Measurements from ENCODE around the gene PSME2. TPM values are rescaled to one million over a fixed set of nuclear protein-coding genes. Genes with fewer than 3 reads are reported as not detected.

PSME2 gene
- total and polyA plus RNA-seq, 9 of the 15 experiments (the other 6 are each of a cell fraction or from before 2014, with no cell fraction given), result 111 to 579 (median 159) TPM

DNA sequence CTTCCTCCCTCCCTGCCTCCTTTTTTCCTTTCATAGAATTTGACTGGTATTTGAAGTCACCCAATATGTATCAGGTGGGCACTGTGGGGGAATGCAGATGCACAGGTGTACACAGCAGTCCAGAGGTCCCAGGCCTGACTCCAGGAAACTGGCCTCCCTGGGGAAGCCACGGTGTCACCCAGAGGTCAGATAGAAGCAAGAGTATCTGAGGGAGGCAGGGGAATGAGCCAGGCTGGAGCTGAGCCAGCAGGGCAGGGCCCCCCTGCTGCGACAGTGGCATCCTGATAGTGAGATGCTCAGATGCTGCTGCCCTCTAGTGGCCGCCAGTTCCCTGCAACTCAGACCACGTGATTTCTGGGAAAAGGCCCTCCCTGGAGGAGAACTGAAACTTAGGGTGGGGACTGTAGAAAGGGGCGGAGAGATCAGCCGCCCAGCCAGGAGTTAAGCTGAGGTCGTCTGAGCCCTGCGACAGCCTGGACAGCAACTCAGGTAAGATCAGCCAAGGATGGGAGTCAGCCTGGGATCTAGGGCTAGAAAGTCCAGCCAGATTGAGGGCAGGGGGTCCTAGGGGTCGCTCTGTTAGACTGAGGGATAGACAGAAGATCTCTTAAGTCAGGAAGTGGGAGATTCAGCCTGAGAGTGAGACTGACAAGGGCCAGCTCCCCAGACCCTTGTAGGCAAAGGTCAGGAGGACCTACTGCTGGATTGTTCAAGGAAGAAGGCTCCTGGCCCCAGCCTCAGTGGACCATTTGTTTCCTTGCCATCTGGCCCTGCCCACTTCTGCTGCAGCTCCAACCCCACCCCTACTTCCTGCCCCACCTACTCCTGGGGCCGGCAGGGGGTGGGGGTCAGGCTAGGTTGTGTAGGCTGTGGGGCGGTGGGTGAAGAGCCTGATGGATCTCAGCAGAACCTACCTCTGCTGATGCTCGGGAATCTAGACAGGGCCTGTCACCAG, 14.7 kb upstream of the PSME2 start, which contains the start of gene IRF9 (continued):
- no peak for TF ChIP-seq EZH2 (IDR thresholded peaks at IDR 0.05; ENCODE audit: borderline replicate concordance, low read depth, low read length)
- peak; percentile 73 for TF ChIP-seq POLR2A (conservative IDR thresholded peaks at IDR 0.05)
- peak; percentile 57 for TF ChIP-seq ARID1B (IDR thresholded peaks at IDR 0.05)
- TF ChIP-seq PHB (CRISPR knock-in tag; IDR thresholded peaks at IDR 0.05), result no peak
- TF ChIP-seq TOE1 (IDR thresholded peaks at IDR 0.05; ENCODE audit: borderline replicate concordance), result peak; percentile 97
- no peak for TF ChIP-seq TOE1 (CRISPR knock-in tag; IDR thresholded peaks at IDR 0.05; ENCODE audit: borderline replicate concordance, low read depth)
- no peak for TF ChIP-seq MTA1 (IDR thresholded peaks at IDR 0.05; ENCODE audit: borderline replicate concordance)
- TF ChIP-seq POLR2AphosphoS2 (IDR thresholded peaks at IDR 0.05; ENCODE audit: low read length), result peak; percentile 85
- TF ChIP-seq RAD21 (CRISPR knock-in tag; conservative IDR thresholded peaks at IDR 0.05 in 1 of 2, IDR thresholded peaks at IDR 0.05 in 1 of 2), result peak; percentile 67
- TF ChIP-seq, protein P1, sequence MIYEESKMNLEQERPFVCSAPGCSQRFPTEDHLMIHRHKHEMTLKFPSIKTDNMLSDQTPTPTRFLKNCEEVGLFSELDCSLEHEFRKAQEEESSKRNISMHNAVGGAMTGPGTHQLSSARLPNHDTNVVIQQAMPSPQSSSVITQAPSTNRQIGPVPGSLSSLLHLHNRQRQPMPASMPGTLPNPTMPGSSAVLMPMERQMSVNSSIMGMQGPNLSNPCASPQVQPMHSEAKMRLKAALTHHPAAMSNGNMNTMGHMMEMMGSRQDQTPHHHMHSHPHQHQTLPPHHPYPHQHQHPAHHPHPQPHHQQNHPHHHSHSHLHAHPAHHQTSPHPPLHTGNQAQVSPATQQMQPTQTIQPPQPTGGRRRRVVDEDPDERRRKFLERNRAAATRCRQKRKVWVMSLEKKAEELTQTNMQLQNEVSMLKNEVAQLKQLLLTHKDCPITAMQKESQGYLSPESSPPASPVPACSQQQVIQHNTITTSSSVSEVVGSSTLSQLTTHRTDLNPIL (CRISPR knock-in tag; IDR thresholded peaks at IDR 0.05), result no peak
- no peak for TF ChIP-seq HOXB6 (CRISPR knock-in tag; IDR thresholded peaks at IDR 0.05; ENCODE audit: borderline replicate concordance)
- TF ChIP-seq ZNF778 (CRISPR knock-in tag; IDR thresholded peaks at IDR 0.05), result no peak
- TF ChIP-seq, protein P2, sequence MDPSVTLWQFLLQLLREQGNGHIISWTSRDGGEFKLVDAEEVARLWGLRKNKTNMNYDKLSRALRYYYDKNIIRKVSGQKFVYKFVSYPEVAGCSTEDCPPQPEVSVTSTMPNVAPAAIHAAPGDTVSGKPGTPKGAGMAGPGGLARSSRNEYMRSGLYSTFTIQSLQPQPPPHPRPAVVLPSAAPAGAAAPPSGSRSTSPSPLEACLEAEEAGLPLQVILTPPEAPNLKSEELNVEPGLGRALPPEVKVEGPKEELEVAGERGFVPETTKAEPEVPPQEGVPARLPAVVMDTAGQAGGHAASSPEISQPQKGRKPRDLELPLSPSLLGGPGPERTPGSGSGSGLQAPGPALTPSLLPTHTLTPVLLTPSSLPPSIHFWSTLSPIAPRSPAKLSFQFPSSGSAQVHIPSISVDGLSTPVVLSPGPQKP (CRISPR knock-in tag; IDR thresholded peaks at IDR 0.05), result no peak
- TF ChIP-seq, protein P3, sequence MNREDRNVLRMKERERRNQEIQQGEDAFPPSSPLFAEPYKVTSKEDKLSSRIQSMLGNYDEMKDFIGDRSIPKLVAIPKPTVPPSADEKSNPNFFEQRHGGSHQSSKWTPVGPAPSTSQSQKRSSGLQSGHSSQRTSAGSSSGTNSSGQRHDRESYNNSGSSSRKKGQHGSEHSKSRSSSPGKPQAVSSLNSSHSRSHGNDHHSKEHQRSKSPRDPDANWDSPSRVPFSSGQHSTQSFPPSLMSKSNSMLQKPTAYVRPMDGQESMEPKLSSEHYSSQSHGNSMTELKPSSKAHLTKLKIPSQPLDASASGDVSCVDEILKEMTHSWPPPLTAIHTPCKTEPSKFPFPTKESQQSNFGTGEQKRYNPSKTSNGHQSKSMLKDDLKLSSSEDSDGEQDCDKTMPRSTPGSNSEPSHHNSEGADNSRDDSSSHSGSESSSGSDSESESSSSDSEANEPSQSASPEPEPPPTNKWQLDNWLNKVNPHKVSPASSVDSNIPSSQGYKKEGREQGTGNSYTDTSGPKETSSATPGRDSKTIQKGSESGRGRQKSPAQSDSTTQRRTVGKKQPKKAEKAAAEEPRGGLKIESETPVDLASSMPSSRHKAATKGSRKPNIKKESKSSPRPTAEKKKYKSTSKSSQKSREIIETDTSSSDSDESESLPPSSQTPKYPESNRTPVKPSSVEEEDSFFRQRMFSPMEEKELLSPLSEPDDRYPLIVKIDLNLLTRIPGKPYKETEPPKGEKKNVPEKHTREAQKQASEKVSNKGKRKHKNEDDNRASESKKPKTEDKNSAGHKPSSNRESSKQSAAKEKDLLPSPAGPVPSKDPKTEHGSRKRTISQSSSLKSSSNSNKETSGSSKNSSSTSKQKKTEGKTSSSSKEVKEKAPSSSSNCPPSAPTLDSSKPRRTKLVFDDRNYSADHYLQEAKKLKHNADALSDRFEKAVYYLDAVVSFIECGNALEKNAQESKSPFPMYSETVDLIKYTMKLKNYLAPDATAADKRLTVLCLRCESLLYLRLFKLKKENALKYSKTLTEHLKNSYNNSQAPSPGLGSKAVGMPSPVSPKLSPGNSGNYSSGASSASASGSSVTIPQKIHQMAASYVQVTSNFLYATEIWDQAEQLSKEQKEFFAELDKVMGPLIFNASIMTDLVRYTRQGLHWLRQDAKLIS (CRISPR knock-in tag; IDR thresholded peaks at IDR 0.05), result no peak
- TF ChIP-seq, protein P4, sequence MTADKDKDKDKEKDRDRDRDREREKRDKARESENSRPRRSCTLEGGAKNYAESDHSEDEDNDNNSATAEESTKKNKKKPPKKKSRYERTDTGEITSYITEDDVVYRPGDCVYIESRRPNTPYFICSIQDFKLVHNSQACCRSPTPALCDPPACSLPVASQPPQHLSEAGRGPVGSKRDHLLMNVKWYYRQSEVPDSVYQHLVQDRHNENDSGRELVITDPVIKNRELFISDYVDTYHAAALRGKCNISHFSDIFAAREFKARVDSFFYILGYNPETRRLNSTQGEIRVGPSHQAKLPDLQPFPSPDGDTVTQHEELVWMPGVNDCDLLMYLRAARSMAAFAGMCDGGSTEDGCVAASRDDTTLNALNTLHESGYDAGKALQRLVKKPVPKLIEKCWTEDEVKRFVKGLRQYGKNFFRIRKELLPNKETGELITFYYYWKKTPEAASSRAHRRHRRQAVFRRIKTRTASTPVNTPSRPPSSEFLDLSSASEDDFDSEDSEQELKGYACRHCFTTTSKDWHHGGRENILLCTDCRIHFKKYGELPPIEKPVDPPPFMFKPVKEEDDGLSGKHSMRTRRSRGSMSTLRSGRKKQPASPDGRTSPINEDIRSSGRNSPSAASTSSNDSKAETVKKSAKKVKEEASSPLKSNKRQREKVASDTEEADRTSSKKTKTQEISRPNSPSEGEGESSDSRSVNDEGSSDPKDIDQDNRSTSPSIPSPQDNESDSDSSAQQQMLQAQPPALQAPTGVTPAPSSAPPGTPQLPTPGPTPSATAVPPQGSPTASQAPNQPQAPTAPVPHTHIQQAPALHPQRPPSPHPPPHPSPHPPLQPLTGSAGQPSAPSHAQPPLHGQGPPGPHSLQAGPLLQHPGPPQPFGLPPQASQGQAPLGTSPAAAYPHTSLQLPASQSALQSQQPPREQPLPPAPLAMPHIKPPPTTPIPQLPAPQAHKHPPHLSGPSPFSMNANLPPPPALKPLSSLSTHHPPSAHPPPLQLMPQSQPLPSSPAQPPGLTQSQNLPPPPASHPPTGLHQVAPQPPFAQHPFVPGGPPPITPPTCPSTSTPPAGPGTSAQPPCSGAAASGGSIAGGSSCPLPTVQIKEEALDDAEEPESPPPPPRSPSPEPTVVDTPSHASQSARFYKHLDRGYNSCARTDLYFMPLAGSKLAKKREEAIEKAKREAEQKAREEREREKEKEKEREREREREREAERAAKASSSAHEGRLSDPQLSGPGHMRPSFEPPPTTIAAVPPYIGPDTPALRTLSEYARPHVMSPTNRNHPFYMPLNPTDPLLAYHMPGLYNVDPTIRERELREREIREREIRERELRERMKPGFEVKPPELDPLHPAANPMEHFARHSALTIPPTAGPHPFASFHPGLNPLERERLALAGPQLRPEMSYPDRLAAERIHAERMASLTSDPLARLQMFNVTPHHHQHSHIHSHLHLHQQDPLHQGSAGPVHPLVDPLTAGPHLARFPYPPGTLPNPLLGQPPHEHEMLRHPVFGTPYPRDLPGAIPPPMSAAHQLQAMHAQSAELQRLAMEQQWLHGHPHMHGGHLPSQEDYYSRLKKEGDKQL (CRISPR knock-in tag; IDR thresholded peaks at IDR 0.05; ENCODE audit: borderline replicate concordance), result no peak

All from K562 (cell line).